Colonic mucosa (tissue), 4 donors: ENCODE results near the gene ARHGEF10L. TPM values are rescaled to one million over a fixed set of nuclear protein-coding genes. Genes with fewer than 3 reads are reported as not detected.
"Not testable (repeated sequence)": the region's sequence is repeated elsewhere in the genome, so short reads cannot be mapped to it uniquely, and the experiment has no call there.

Experiments
- DNase-seq: peaks from one replicate; pipeline ENCODE4 v3.0.0-alpha.2; 2020
- H3K27ac ChIP-seq: fragments of 200-600 bp; one replicate; pipeline ENCODE4 v1.8.0; 2021
- H3K27me3 ChIP-seq: fragments of 200-600 bp; one replicate; pipeline ENCODE4 v1.8.0; 2021
- H3K36me3 ChIP-seq: fragments of 200-600 bp; one replicate; pipeline ENCODE4 v1.8.0; 2021
- H3K4me1 ChIP-seq: fragments of 200-600 bp; one replicate; pipeline ENCODE4 v1.8.0; 2021; ENCODE audit warnings: mild to moderate bottlenecking
- H3K4me3 ChIP-seq: fragments of 200-600 bp; one replicate; pipeline ENCODE4 v1.8.0; 2021
- H3K9ac ChIP-seq, 2 donors: one replicate each; pipeline ENCODE4 v1.7.0; 2013; ENCODE audit warnings: control low read depth in 2 of 2, low read depth in 2 of 2, low read length in 2 of 2
- H3K9me3 ChIP-seq: fragments of 200-600 bp; one replicate; pipeline ENCODE4 v1.8.0; 2021
- intact Hi-C: fragments of 100-400 bp; cut with DNase I; formaldehyde crosslinking; loops from one replicate; pipeline ENCODE4 v1.14.1; 2022
- total RNA-seq, 2 donors: library from RNA; stranded (reverse); fragmentation: NEBNext Ultra II Directional in 1 of 2; extraction: Animal tissue kit (Norgen Biotek cat#: 25700) in 1 of 2; gene quantifications; one replicate each; pipeline ENCODE4 v1.2.1, GENCODE V29; 2021
- TF ChIP-seq, protein P1 (sequence below): fragments of 200-600 bp; IDR thresholded peaks from one replicate; pipeline ENCODE4 v1.8.0; 2022; ENCODE audit warnings: antibody characterized with exemption, mild to moderate bottlenecking
- donor health status: healthy.
- donor health status: DM: no; HTN: no; CAD: no.
- donor health status: DM: no; HTN: no; CAD: no.

The ARHGEF10L gene
- total RNA-seq, 2 donors from 2014 or later, result 77.5 to 133 TPM

DNA sequence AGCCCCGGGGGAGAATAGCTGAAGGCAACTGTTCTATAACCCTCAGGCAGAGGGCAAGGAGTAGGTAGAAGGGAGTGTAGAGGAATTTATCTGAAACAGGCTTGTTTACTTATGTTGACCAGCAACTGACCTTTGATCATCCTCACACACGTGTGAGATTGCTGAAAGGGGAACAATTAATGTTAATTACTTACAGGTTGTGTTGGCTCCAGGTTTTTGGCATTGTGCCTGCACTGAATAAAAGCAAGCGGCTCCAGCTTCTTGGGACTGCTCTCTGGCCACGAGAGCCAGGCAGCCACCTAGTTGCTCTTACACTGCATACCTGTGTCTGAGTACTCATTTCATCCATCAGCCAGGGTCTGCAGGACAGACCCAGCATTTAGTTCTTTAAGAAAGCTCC, 41.3 kb upstream of the ARHGEF10L start:
- Histone ChIP-seq H3K4me1 (no peaks in the 10 kb centered on the region), H3K9me3 (no peaks in the 10 kb centered on the region), H3K27ac (no peak overlapping the region), H3K27me3 (no peaks in the 10 kb centered on the region), H3K36me3 (no peaks in the 10 kb centered on the region), H3K9ac (no peak overlapping the region), H3K4me3 (no peak overlapping the region)
- DNase-seq, result peak; percentile 57
- intact Hi-C loops, result loop anchor here (5.0 kb wide), 1 partner anchor 329 kb away; no protein-coding TSS in a partner anchor
- TF ChIP-seq, protein P1, sequence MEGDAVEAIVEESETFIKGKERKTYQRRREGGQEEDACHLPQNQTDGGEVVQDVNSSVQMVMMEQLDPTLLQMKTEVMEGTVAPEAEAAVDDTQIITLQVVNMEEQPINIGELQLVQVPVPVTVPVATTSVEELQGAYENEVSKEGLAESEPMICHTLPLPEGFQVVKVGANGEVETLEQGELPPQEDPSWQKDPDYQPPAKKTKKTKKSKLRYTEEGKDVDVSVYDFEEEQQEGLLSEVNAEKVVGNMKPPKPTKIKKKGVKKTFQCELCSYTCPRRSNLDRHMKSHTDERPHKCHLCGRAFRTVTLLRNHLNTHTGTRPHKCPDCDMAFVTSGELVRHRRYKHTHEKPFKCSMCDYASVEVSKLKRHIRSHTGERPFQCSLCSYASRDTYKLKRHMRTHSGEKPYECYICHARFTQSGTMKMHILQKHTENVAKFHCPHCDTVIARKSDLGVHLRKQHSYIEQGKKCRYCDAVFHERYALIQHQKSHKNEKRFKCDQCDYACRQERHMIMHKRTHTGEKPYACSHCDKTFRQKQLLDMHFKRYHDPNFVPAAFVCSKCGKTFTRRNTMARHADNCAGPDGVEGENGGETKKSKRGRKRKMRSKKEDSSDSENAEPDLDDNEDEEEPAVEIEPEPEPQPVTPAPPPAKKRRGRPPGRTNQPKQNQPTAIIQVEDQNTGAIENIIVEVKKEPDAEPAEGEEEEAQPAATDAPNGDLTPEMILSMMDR, result no peak

DNA sequence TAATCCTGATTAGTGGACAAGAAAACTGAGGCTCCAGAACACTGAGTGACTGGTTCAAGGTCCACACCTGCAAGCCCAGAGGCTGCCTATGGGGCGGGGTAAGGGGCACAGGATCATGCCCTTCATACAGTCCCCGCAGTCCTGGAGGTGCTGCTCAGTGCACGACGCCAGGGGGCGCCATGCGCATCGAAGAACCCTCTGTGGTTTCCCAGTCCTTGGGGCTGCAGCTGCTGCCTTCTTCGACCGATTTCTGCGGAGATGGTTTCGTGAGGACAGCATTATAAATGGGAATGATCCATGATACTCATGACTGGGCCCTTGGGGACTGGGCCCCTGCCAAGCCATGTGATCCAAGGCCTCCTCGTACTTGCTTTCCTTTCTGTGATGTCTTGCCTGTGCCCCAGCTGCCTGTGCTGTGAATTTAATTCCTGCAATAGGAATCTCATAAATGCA, 37.1 kb upstream of the ARHGEF10L start:
- H3K36me3 ChIP-seq, result no peaks in the 10 kb centered on the region
- no peaks in the 10 kb centered on the region for H3K27me3 ChIP-seq
- no peak overlapping the region for H3K27ac ChIP-seq
- no peaks in the 10 kb centered on the region for H3K4me1 ChIP-seq
- DNase-seq, result peak; percentile 94
- intact Hi-C loops, result loop anchor here (2.0 kb wide), 1 partner anchor 104 kb away; no protein-coding TSS in a partner anchor
- H3K9ac ChIP-seq, result peak overlapping the region in 1 of 2 donors; percentile 24
- TF ChIP-seq, protein P1, result peak; percentile 88
- H3K4me3 ChIP-seq, result no peak overlapping the region
- H3K9me3 ChIP-seq, result no peaks in the 10 kb centered on the region

DNA sequence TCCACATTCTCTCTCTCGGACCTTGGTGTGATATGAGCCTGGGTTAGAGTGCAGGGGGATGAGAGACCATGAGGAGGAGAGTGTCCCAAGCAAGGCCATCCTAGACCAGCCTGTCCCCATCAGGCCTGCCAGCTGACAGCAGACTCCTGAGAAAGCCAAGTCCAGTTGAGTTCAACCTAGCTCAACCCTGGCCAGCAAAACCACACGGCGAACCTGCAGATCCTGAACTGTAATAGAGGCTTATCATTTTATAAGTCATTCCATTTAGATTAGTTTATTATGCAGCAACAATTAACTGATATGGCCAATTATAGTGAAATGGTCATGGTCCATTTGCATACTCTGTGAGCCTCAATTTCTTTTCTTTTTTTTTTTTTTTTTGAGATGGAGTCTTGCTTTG, 36.4 kb upstream of the ARHGEF10L start:
- H3K9ac ChIP-seq, result no peak overlapping the region
- H3K4me3 ChIP-seq, result no peak overlapping the region
- no peak overlapping the region for H3K27ac ChIP-seq
- H3K27me3 ChIP-seq, result no peaks in the 10 kb centered on the region
- H3K4me1 ChIP-seq, result no peaks in the 10 kb centered on the region
- no peak for DNase-seq
- no peaks in the 10 kb centered on the region for H3K36me3 ChIP-seq
- TF ChIP-seq, protein P1, result no peak
- intact Hi-C loops, result loop anchor here (2.0 kb wide), 1 partner anchor 104 kb away; no protein-coding TSS in a partner anchor
- no peaks in the 10 kb centered on the region for H3K9me3 ChIP-seq

DNA sequence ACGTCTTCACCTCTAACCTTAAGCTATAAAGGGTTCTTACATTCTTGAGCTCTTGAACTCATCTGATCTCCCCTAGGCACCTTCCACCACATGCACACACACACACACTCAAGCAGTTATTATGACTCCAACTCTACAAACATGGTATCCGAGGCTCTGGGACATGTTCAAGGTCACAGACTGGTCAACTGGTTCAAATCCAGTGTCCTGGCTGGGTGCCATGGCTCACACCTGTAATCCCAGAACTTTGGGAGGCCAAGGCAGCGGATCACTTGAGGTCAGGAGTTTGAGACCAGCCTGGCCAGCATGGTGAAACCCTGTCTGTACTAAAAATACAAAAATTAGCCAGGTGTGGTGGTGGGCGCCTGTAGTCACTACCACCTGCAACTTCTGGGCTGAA, 32.3 kb upstream of the ARHGEF10L start:
- H3K4me3 ChIP-seq, H3K9me3 ChIP-seq, H3K36me3 ChIP-seq, intact Hi-C loops, DNase-seq, H3K27me3 ChIP-seq, H3K27ac ChIP-seq, H3K9ac ChIP-seq, H3K4me1 ChIP-seq: not testable (repeated sequence)

DNA sequence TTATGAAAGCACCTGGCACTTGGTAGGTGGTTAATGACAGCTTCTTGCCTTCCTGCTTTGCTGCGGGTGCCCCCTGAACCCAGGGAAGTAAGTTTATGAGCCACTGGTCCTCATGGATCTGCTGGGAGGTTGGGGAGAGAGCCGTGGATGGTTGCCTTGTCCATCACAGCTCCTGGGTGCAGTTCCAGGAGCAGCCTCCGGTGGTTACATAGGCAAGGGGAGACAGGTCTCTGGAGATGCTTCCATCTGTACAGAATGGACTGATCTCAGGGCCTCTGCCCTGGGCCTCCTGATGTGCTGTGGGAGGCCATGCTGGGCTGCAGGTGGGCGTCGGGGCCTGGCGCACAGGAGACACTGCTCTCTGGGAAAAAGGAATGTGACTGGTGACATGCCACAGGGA, 31.6 kb upstream of the ARHGEF10L start:
- no peaks in the 10 kb centered on the region for H3K4me1 ChIP-seq
- DNase-seq, result no peak
- H3K4me3 ChIP-seq, result no peak overlapping the region
- no peaks in the 10 kb centered on the region for H3K36me3 ChIP-seq
- no peak overlapping the region for H3K9ac ChIP-seq
- TF ChIP-seq, protein P1, result no peak
- no peak overlapping the region for H3K27ac ChIP-seq
- no peaks in the 10 kb centered on the region for H3K27me3 ChIP-seq
- no peaks in the 10 kb centered on the region for H3K9me3 ChIP-seq
- intact Hi-C loops, result no loop called here

DNA sequence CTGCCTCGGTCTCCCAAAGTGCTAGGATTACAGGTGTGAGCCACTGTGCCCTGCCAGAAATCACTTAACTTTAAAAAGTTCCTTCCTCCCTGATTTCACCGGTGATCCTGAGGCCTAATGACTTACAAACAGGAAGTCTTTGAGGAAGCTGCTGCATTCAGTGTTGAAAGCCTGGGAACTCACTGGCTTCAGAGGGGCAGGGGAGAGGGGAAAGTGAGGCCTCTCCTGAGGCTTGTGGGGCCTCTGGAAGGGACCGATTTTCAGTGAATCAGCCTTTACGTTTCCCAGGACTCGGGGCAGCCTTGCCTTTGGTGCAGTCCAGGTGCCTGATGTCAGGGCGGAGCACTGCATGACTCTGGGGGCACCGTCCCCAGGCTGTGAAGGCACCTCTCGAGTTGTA, 30.1 kb upstream of the ARHGEF10L start:
- intact Hi-C loops, result no loop called here
- Histone ChIP-seq H3K36me3 (no peaks in the 10 kb centered on the region), H3K27ac (peak overlapping the region; percentile 62), H3K9me3 (no peaks in the 10 kb centered on the region), H3K27me3 (no peaks in the 10 kb centered on the region), H3K9ac (peak overlapping the region; percentile 50 to 51), H3K4me1 (no peaks in the 10 kb centered on the region), H3K4me3 (no peak overlapping the region)
- TF ChIP-seq, protein P1, result no peak
- DNase-seq, result no peak
